ENCODE measurements around the gene KLHL17. TPM values are rescaled to one million over a fixed set of nuclear protein-coding genes. Genes with fewer than 3 reads are reported as not detected.
A peak's percentile ranks its signal among the peaks of the same experiment; 100 is the strongest.

Gene KLHL17
- total RNA-seq, 1 experiment from 2014 or later, result 58.8 TPM

DNA sequence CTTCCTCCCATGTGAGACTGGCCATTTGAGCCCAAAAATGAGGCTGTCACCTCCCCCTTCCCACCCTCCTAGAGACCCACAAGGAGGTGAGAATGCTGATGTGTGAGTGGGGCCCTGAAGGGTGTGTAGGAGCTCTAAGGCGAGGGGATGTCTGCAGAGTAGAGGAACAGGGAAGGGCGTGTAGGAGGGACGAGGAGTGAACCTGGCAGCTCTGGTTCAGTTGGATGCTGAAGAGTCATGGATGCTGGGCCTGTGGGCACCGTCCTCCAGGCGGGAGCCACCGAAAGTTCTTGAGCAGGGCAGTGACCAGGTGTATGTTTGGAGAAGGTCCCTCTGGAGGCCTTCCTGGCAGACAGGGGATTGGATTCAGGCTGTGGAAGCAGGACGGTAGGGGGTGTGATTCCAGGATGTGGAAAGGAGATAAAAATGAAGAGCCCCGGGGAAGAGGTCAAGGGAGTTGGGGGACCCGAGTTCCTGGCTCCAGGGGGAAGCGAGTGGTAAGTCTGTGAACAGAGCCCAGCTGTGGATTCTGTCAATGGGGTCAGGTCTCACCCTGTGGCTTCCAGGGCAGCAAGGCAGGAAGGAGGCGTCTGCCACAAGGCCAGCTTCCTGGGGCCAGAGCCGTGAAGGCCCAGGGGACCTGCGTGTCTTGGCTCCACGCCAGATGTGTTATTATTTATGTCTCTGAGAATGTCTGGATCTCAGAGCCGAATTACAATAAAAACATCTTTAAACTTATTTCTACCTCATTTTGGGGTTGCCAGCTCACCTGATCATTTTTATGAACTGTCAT, 28.8 kb upstream of the KLHL17 start:
- Histone ChIP-seq H3K9me3 (ENCODE audit: control insufficient read depth, insufficient read depth, low read depth, low read length) (no peaks in the 10 kb centered on the region), H3K27me3 (ENCODE audit: control insufficient read depth, insufficient read depth, low read length) (no peaks in the 10 kb centered on the region), H3K36me3 (ENCODE audit: control insufficient read depth, insufficient read depth, low read length) (no peaks in the 10 kb centered on the region), H3K4me1 (ENCODE audit: control insufficient read depth, insufficient read depth, low read length) (peaks cover 39% of the 10 kb centered on the region), H3K4me3 (ENCODE audit: low read depth in 2 of 2, low read length in 2 of 2) (no peak overlapping the region), H3K27ac (ENCODE audit: low read length) (peak overlapping the region; percentile 29; the same call in 1 of the 2 replicates)
- ATAC-seq (no peak), DNase-seq (ENCODE audit: low read depth, low spot score) (no peak)
- TF ChIP-seq POLR2AphosphoS5 (IDR thresholded peaks at IDR 0.05; ENCODE audit: low read depth, low read length) (no peak), TCF7L2 (IDR thresholded peaks at IDR 0.05; ENCODE audit: low read depth, low read length) (no peak), CTCF (IDR thresholded peaks at IDR 0.05) (no peak; the same call in 1 of the 2 replicates), REST (IDR thresholded peaks at IDR 0.05; ENCODE audit: insufficient read depth in 1 of 2, low read depth in 2 of 2, low read length in 1 of 2) (no peak), SIN3A (IDR thresholded peaks at IDR 0.05; ENCODE audit: borderline replicate concordance, insufficient read depth, low read depth, low read length) (no peak)
- ChIA-PET CTCF (interaction anchor here (0.5 kb wide), 1 partner anchor 27 kb away, joined by 4 read pairs; no protein-coding TSS in a partner anchor), POLR2A (no interaction called here)
- in situ Hi-C loops (cut with HindIII; ENCODE audit: low pct_unique_long_range_greater_than_20kb, low sequenced_read_pairs), result no loop called here
- intact Hi-C loops (cut with micrococcal nuclease; ENCODE audit: unreplicated experiment), result no loop called here
- no TSS peak for BruUV-seq (replicated peaks)

DNA sequence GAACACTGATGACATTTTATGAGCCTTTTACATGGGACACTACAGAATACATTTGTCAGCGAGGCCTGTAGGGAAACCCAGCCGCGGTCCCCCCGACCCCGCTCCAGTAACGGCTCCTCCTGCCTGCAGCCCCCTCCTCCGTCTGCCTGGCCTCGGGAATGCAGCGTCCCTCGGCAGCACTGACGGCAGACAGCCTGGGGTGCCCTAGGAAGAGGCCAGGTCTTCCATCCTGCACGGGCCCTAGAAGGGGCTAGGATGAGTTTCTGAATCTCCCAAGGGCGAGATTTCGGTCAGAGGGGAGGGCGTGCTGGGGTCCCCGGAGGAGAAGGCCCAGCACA, 28.2 kb upstream of the KLHL17 start:
- Histone ChIP-seq H3K4me1 (ENCODE audit: control insufficient read depth, insufficient read depth, low read length) (peaks cover 40% of the 10 kb centered on the region), H3K27ac (ENCODE audit: low read length) (no peak overlapping the region), H3K27me3 (ENCODE audit: control insufficient read depth, insufficient read depth, low read length) (no peaks in the 10 kb centered on the region), H3K9me3 (ENCODE audit: control insufficient read depth, insufficient read depth, low read depth, low read length) (no peaks in the 10 kb centered on the region), H3K36me3 (ENCODE audit: control insufficient read depth, insufficient read depth, low read length) (no peaks in the 10 kb centered on the region), H3K4me3 (ENCODE audit: low read depth in 2 of 2, low read length in 2 of 2) (no peak overlapping the region)
- in situ Hi-C loops (cut with HindIII; ENCODE audit: low pct_unique_long_range_greater_than_20kb, low sequenced_read_pairs), result no loop called here
- intact Hi-C loops (cut with micrococcal nuclease; ENCODE audit: unreplicated experiment), result no loop called here
- POLR2A ChIA-PET, result no interaction called here
- CTCF ChIA-PET, result no interaction called here
- TF ChIP-seq SIN3A (IDR thresholded peaks at IDR 0.05; ENCODE audit: borderline replicate concordance, insufficient read depth, low read depth, low read length), result no peak
- TF ChIP-seq REST (IDR thresholded peaks at IDR 0.05; ENCODE audit: insufficient read depth in 1 of 2, low read depth in 2 of 2, low read length in 1 of 2), result no peak
- no peak for TF ChIP-seq TCF7L2 (IDR thresholded peaks at IDR 0.05; ENCODE audit: low read depth, low read length)
- no peak for ATAC-seq
- DNase-seq (ENCODE audit: low read depth, low spot score), result no peak
- no TSS peak for BruUV-seq (replicated peaks)
